HG03565 (cell line): ENCODE data around the gene CCR6.

ENCODE experiments used
- ATAC-seq: cut with Tn5 transposase; IDR thresholded peaks from one replicate; pipeline ENCODE4 v1.9.1; 2021; ENCODE audit warnings: mild to moderate bottlenecking, moderate library complexity; ENCODE audit not compliant: unreplicated experiment

Gene CCR6

DNA sequence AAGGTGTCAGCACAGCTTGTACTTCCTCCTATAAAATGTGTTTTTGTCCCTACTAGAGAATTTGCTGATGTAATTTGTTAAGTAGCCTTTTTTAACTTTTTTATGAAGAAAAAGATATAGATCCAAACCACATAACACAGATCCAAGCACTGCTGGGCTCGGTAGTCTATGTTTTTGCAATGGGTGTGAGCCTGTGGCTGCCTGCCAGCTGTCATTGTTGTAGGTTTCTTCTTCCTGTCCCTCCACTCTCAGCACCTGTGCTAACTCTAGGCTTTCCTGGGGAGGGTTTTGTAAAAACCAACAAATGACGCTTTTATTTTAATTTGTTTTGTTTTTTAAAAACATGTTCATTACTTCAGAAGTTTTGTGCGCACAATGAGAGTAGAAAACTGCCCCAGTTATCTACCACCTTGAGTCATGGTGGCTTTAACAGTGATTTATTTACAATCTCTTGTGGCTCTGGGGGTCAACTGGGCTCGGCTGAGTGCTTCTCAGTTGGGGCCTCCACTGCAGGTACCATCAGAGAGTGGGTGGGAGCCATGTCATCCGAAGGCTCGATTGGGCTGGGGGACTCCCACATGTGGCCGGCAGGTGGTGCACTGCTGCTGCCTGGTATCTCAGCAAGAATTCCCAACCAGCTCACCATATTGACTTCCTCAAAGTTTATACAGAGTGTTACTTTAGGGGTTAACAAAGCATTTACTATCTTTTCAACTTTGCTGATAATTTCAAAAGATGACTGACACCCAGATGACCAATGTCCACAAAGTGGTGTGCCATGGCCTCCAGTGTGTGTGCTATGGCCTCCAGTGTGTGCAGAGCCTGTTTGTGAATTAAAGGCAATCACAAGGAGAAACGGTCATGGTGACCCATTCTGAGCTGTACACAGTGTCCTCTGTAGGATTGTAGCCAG, 3.0 kb upstream of the CCR6 start:
- ATAC-seq: no peak

DNA sequence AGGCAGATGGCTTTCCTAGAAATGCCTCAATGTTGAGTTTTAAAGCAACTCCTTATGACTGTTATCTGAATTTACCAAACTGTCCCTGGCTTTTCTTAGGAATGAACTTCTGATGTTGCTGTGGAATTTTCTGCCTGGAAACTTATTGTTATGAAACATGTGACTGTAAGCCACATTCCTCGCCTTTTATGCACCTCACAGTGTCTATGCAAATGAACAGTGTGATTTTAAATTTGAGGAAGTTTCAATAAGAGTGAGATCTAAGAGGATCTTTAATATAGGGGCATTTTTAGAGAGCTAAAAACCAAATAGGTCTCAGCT, 2.4 kb upstream of the CCR6 start:
- no peak for ATAC-seq

DNA sequence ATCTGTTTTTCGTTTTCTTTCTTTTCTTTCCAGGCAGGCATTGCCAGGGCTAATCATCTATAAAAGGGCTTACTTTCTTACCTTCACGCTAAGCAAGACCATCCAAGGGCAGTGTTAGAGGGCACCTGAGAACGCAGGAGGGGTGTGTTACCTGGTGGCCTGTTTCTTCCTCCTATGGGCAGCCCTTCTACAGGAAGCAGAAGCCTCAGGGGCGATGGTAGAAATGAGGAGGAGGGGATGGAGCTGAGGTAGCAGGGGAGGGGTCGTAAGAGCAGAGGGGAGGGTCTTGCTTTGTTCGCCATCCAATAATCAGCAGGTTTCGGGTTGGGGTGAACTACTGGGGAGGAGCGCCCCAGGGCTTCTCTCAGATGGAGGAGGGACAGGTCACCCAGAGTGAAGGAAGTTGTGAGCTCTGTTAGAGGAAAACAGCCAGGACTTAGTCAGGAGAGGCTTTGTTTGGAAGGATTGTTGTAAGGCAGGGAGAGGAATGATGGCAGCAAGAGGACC, 1.5 kb upstream of the CCR6 start:
- no peak for ATAC-seq

DNA sequence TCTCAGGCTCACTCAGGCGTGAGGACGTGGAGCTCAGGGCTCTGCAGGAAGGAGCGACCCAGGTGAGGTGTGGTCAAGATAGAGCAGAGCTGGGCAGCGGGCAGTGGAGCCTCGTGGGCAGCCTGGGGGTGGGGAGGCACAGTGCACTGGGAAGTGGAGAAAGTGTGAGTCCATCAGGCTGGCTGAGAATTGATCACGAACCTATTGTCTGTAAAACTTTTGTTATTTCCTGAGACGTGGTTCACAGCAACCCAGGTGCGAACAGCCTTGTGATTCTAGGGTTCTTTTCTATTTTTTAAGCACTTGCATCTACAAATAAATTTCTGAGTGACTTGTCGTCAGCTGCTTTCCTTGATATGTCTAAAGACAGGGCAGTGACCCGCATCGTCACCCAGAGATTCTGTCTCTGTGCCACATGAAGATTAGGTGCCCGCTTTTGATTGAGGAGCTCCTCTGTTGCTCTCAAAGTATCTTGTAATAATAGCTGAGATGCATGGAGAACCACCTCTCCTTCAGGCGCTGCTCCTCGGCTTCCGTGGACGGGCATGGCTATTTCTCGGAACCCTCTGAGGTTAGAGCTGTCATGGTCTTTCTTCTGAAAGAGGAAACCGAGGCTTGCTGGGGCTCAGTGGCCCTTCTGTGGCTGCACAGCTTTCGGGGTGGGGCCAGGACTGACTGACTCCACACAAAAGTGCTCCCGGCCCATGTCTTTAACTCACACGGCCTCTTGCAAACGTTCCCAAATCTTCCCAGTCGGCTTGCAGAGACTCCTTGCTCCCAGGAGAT, 662 bp upstream of the CCR6 start:
- ATAC-seq: no peak

DNA sequence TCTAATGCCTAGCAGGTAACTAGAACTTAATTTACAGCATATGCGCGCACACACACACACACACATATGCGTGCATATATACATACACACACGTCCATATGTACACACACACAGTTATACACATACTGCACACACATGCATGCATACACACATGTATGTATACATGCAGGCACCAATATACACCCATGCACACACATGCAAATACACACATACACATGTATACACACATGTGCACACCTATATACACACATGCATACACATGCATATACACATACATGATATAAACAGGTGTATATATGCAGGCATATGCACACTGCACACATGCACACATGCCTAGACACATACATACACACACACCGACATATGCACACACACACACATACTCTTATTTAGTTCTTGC, 1.9 kb downstream of the CCR6 start:
- ATAC-seq: no peak

DNA sequence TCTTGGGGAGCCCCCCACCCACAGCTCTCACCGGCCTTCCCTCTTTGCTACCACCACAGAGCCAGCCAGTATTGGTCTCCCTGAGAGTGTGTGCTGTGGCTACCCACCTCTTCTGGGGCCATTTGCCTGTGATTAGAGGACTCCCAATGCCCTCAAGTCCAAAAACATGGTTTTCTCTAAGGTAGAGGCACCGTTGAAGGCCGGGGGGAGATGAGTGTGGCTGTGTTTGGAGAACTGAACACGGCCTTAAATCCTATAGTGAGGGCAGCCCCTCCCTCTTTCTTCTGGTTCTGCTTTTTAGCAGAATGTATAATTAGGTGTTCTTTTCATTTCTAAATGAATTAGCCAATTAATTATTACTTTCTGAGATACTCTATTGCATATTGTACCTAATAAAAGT, 2.5 kb downstream of the CCR6 start:
- no peak for ATAC-seq

DNA sequence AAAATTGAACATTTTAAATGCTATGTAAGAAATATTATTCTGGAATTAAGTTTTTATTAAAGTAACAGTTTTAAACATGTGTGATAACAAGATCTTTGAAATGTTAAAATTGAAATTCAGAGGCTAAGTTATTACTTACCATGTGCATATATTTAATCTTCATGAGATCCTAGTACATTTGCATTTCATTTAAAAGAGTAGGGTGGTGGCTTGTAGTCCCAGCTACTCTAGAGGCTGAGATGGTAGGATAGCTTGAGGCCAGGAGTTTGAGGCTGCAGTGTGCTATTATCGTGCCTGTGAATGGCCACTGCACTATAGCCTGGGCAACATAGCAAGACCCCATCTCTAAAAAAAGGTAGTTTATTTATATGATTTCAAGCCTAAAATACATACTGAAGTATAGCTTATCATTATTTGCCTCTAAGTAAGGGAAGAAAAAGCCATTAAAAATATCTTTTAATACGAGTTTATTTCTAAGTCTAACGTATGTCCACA, 3.0 kb downstream of the CCR6 start:
- no peak for ATAC-seq

DNA sequence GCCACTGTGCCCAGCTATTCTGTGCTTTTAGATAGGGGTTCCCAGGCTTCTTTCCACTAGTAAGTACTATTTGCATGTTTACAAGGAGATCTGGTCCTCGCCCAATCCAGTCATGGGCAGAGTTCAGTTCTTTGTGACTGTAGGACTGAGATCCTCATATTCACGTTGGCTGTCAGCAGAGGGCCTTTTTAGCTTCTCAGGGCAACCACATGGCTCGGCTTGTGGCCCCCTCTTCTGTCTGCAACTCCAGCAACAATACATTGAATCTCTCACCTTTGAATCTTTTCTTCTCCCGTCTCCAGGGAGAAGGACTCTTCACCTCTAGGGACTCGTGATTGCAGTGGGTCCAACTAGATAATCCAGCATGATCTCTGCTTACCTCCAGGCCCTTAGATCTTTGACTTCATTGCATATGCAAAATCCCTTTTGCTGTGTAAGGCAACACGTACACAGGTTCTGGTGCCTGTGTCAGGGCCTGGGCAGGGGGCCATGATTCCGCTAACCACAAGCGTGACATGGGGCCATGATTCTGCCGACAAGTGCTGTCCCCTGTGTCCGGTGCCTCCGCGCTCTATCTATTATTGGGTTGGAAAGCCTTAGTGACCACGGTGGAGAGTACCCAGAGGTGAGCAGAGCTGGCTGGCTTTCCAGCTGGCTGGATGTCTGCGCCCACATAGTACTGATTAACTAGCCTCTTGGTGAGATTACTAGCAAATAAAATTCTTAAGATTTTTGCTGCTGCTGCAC, 5.1 kb downstream of the CCR6 start:
- ATAC-seq: no peak

DNA sequence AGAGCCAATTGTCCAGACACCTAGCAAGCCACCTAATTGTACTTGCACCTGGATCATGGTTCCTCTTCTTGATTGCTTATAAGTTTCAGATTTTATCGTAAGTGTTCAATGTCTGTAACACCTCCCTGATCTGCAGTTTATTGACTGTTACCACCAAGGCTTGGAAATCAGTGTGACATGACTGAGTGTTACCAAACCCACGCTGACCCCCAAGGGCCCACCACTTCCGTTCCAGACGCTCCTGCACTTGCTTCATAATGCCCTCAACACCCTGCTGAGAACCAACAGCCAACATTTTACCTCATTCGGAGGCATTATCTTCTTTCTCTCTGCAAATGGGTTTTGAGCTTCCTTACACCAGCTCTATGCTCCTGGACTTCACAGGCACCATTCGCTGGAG, 6.3 kb downstream of the CCR6 start:
- no peak for ATAC-seq

DNA sequence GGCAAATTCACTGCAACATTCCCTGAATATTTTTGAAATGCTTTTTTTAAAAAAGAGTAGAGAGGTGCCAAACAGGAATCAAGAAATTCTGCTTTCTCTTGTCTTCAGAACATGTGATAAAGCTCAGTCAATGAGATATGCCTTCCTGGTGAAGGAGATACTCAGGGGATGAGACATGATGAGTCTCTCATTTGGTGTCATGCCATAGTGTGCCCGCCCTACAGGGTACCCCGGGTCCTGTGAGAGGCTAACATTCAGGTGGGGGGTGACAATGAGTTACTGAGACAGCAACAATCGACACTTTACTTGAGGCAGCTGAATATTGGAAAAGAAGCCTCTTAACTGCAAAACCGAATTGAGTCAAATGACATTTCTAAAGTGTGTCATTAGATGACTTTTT, 6.7 kb downstream of the CCR6 start:
- no peak for ATAC-seq

DNA sequence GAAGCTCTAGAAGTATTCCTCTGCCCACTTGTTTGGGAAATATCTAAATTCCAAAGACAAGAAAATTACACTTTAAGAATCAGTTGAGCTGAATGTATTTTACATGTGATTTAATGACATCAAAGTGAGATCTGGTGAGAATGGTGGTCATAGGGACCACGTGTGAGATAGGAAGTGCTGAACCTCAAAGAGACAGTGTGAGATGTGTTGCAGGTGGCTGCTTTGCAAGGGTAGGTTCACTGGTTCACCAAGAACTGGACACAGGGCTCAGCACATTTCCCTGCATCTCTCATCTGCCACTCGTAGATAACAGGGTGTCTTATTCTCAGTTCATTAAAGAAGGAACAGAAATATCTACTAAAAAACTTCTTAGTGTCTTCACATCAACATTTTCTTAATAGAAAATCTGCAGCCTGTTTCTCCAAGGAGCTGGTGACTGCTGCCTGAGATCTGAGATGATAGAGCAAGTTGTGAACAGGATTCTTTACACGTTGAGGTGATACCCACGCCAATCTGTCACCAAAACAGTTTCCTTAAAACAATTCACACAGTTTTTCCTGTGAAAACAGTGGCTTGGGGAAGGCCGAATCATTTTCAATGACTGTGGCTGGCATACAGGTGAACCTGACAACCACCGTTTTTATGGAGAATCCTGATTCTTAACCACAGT, 7.2 kb downstream of the CCR6 start:
- peak; percentile 45 for ATAC-seq

DNA sequence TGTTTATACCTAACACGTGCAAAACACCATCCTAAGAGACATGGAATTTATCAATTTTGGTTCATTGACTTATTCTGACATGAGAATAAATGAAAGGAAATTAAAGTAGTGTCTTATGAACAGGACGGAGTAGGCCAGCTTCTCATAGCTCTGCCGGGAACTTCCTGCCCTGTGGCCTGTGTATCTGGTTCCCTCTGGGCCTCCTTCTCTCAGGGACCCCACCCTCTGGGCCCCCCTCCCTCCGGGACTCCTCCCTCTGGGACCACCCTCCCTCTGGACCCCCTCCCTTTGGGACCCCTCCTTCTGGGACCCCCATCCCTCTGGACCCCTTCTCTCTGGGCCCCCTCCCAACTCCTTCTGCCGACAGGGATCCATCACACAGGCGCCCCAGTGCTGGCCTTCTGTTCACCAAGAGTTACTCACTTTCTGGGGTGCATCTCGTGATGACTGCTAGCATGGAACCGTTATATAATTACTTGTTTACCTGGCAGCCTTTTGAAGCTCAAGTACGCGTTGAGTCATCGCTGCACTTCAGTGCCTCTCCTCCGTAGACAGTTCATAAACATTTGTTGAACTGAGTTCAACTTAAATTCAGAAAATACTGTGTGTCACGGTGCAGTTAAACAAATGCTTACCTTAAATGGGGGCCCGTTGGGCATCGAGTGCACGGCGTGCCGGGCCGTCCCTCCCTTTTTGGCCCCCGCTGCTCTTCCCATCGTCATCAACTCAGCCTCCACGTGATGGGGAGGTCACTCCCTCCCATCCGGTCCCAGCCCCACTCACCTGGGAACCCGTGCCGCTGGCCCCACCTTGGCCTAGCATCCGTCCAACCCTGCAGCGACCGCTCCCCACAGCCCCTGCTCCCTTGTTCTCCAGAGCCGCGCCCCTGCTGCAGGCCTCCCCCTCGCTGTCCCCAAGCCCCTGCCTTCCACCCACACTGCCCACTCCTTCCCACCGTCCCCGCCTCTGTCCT, 8.1 kb downstream of the CCR6 start:
- peak; percentile 28 for ATAC-seq

DNA sequence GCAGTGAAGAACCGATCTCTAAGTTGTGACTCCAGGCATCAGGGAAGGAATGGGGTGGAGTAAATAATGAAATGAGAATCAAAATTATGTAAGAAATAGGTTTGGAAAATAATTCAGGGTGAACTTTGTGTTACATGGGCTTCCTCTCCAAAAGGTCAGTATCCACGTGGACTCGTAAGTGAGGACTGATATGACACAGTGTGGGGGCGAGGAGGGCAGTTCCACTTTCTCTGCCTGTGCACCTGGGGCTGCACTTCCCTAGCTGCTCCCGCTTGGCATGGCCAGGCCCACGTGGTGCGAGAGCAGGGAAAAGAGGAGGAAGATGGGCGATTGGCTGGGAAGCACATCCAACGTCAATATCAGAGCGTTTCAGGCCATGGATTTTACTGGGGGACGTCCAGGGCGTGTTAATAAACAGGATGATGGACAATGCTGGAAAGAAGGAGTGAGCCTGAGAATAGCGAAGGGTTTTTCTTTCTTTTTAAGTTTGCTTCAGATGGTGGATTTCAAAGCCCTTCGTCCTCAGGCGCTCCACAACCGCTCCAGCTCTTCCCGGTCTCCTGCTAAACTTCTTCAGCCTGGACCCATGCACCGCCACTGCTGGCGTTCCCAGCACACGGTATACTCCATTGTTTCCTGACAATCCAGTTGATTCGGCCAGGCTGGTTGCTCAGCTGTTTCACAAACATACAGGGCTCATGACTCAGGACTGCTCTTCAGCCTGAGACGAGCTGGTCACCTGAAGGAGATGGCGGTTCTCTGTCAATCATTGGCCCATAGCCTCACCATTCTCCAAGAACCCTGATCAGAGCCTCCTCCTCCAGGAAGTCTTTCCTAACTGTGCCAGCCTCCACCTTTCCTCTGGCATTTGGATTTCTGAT, 11.8 kb downstream of the CCR6 start:
- ATAC-seq: no peak

DNA sequence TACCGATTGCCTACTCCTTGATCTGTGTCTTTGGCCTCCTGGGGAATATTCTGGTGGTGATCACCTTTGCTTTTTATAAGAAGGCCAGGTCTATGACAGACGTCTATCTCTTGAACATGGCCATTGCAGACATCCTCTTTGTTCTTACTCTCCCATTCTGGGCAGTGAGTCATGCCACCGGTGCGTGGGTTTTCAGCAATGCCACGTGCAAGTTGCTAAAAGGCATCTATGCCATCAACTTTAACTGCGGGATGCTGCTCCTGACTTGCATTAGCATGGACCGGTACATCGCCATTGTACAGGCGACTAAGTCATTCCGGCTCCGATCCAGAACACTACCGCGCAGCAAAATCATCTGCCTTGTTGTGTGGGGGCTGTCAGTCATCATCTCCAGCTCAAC, 13.5 kb downstream of the CCR6 start:
- no peak for ATAC-seq

DNA sequence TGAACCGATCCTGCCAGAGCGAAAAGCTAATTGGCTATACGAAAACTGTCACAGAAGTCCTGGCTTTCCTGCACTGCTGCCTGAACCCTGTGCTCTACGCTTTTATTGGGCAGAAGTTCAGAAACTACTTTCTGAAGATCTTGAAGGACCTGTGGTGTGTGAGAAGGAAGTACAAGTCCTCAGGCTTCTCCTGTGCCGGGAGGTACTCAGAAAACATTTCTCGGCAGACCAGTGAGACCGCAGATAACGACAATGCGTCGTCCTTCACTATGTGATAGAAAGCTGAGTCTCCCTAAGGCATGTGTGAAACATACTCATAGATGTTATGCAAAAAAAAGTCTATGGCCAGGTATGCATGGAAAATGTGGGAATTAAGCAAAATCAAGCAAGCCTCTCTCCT, 14.2 kb downstream of the CCR6 start:
- ATAC-seq: no peak

DNA sequence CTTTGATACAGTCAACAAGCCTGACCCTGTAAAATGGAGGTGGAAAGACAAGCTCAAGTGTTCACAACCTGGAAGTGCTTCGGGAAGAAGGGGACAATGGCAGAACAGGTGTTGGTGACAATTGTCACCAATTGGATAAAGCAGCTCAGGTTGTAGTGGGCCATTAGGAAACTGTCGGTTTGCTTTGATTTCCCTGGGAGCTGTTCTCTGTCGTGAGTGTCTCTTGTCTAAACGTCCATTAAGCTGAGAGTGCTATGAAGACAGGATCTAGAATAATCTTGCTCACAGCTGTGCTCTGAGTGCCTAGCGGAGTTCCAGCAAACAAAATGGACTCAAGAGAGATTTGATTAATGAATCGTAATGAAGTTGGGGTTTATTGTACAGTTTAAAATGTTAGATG, 15.0 kb downstream of the CCR6 start:
- no peak for ATAC-seq

DNA sequence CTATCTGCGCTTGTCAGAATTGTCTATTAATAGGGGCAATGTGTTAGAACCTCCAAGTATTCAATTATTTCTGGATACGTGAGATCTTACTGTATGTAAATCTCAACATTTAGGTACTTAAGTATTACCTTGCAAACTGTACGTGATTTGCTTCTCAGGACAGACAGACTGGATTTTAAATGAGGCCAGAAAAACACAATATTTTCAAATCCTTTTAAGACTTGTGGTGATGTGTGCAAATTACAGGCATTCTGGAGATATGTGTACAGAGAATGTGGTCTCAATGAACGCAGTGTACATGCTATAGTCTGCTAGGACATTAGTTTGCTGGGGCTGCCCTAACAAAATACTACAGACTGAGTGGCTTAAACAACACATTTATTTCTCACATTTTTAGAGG, 16.9 kb downstream of the CCR6 start:
- ATAC-seq: no peak

DNA sequence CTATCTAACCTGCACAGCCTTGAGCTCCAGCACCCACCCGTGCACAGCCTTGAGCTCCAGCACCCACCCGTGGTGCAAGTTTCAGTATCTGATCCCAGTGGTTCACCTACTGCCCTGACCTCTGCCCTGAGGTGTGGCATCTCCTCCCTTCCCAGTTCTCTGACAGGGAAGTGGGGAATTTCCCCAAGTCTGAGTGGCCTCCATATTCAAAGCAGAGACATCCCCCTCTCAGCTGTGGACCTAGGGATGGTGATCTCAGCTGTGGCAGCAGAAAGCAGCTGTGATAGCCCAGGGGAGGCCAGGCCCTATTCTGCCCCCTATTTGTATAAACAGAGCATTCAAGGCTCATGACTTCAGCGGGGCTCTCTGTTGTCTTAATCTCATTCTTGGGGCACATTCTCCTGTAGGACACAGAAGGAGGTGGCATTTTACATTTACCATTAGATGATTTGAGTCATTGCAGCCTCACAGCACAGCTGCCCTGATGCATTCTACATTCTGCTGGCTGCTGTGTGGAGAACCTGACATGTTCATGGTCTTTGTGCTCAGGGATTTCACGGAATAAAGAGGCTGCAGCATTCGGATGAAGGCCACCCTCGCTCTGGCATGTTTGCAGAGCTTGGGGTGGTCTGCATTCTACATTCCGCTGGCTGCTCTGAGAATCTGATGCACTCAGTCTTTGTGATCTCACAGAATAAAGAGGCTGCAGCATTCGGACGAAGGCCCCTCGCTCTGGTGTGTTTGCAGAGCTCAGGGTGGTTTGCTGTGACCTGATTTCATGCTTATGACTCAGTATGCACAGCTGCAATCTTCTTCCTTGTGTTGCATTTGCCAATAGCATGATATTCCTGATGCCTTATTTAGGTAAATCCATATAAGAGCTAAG, 17.9 kb downstream of the CCR6 start:
- no peak for ATAC-seq
